ENCODE results near the gene CNTN2.

DNA sequence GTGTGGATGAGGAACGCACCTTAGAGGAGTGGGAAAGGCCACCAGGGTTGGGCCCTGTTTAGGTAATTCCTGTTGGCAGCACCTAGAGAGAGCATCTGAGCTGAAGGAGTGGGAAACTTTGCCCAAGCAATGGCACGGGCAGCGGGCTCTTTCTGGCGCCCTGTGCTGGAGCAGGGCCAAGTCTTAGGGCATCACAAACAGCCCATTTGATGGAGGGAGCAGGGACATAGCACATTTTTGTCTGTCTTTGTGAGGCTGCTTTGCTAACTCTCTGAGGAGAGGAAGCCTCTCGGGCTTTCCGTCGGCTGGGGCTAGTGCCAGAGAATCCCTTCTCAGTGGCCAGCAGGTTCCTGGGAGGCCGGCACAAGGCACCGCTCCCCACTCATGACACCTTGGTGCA lies 22.5 kb upstream of the CNTN2 start:
- TF ChIP-seq CTCF (IDR thresholded peaks at IDR 0.05) (no peak), POLR2A (IDR thresholded peaks at IDR 0.05) (no peak), POLR2AphosphoS5 (IDR thresholded peaks at IDR 0.05; ENCODE audit: insufficient read depth in 1 of 2, low read depth in 1 of 2) (no peak)
